Endodermal cell (in vitro differentiated cells): ENCODE results near the gene AK9. TPM values are rescaled to one million over a fixed set of nuclear protein-coding genes. Genes with fewer than 3 reads are reported as not detected.

Experiments used
- DNase-seq: peaks from one replicate; pipeline ENCODE4 v3.0.0-alpha.2; 2017
- H3K27ac ChIP-seq: 2 replicates; pipeline ENCODE4 v1.5.1; 2013; ENCODE audit warnings: mild to moderate bottlenecking, low read depth, low read length, moderate library complexity
- H3K27me3 ChIP-seq: 2 replicates; pipeline ENCODE4 v1.6.1; 2013; ENCODE audit warnings: mild to moderate bottlenecking, low read length, moderate library complexity; ENCODE audit not compliant: insufficient read depth, control insufficient read depth, poor library complexity, severe bottlenecking
- H3K36me3 ChIP-seq: 2 replicates; pipeline ENCODE4 v1.7.0; 2013; ENCODE audit warnings: mild to moderate bottlenecking, low read length, moderate library complexity; ENCODE audit not compliant: control insufficient read depth, insufficient read depth
- H3K4me1 ChIP-seq: one replicate; pipeline ENCODE4 v1.7.0; 2013; ENCODE audit warnings: low read length; ENCODE audit not compliant: control insufficient read depth, insufficient read depth
- H3K4me3 ChIP-seq: 2 replicates; pipeline ENCODE4 v1.5.1; 2013; ENCODE audit warnings: mild to moderate bottlenecking, low read length, moderate library complexity
- H3K9ac ChIP-seq: 2 replicates; pipeline ENCODE4 v1.6.1; 2013; ENCODE audit warnings: mild to moderate bottlenecking, low read length, moderate library complexity; ENCODE audit not compliant: poor library complexity, severe bottlenecking; ENCODE audit errors: extremely low read depth
- H3K9me3 ChIP-seq: 2 replicates; pipeline ENCODE4 v1.6.1; 2013; ENCODE audit warnings: mild to moderate bottlenecking, low read length, moderate library complexity; ENCODE audit not compliant: control insufficient read depth
- H3K27ac Mint-ChIP-seq: 2 replicates; pipeline ENCODE4 v1.8.0; 2020; ENCODE audit warnings: mixed read lengths
- H3K27me3 Mint-ChIP-seq: 2 replicates; pipeline ENCODE4 v1.8.0; 2021; ENCODE audit warnings: mild to moderate bottlenecking, mixed read lengths; ENCODE audit not compliant: insufficient read depth
- H3K36me3 Mint-ChIP-seq: 2 replicates; pipeline ENCODE4 v1.8.0; 2020; ENCODE audit warnings: low read depth, mixed read lengths
- H3K4me1 Mint-ChIP-seq: 2 replicates; pipeline ENCODE4 v1.8.0; 2020; ENCODE audit warnings: mixed read lengths
- H3K4me3 Mint-ChIP-seq: 2 replicates; pipeline ENCODE4 v1.8.0; 2020; ENCODE audit warnings: mild to moderate bottlenecking, moderate library complexity, mixed read lengths
- H3K9me3 Mint-ChIP-seq: 2 replicates; pipeline ENCODE4 v1.8.0; 2020; ENCODE audit warnings: mild to moderate bottlenecking, mixed read lengths
- WGBS, 2 experiments: methylation state at CpG; one replicate each; pipeline versions ENCODE4 v1.1.5 to v1.1.7; 2013; ENCODE audit warnings: missing lambda C conversion rate in 2 of 2, mixed read lengths in 1 of 2; ENCODE audit not compliant: insufficient coverage in 1 of 2, insufficient read length in 1 of 2; 5-methylcytosine and 5-hydroxymethylcytosine counted together
- total RNA-seq, 2 donors: library from RNA; stranded (reverse); fragmentation: NEBNext Ultra II Directional in 1 of 2; extraction: Animal tissue kit (Norgen Biotek cat#: 25700) in 1 of 2; gene quantifications; 2 replicates in 1 of 2; 3 replicates in 1 of 2; pipeline ENCODE4 v1.2.1, GENCODE V29; 2021
- TF ChIP-seq, protein P1 (sequence below): fragments of 200-600 bp; sonication (generic); conservative IDR thresholded peaks from 2 replicates; pipeline ENCODE4 v1.5.0; 2021; ENCODE audit warnings: antibody characterized with exemption, mild to moderate bottlenecking

AK9 gene
- total RNA-seq, 2 donors from 2014 or later: 1.8 to 2.7 TPM

DNA sequence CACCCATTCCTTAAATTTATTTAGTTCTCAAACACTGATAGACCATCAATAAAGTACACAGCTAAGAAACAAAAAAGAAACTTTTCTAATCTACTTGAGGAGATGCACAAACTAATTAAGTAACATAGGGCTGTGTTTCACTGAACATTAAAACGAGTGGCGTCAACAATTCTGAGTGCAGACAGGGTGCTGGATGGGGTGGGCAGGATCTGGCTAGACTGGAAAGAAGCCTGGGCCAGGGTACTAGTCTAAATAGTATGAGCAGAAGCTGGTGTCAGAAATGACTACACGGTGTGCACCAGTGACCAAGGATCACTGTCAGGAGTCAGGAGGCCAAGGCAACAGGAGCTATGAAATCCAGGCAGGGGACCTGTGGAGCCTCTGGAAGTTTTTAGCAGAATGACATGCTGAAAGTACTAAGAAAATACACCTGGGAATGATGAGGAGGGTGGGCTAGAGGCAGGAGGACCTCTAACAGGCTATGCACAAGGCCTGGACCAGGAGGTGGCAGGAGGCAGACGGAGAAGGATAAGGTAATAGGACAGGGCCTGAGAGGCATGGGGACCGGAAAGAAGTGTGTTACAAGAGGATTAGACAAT, 221.3 kb downstream of the AK9 start:
- Mint-ChIP-seq H3K9me3 (no peaks in the 10 kb centered on the region), H3K4me1 (peaks cover 2% of the 10 kb centered on the region), H3K27me3 (no peaks in the 10 kb centered on the region), H3K27ac (no peak overlapping the region), H3K36me3 (peaks cover 83% of the 10 kb centered on the region), H3K4me3 (no peak overlapping the region)
- Histone ChIP-seq H3K36me3 (peaks cover 85% of the 10 kb centered on the region), H3K9ac (no peak overlapping the region), H3K4me3 (no peak overlapping the region), H3K27me3 (no peaks in the 10 kb centered on the region), H3K4me1 (no peaks in the 10 kb centered on the region), H3K9me3 (peaks cover 6% of the 10 kb centered on the region), H3K27ac (no peak overlapping the region)
- WGBS, 2 experiments: 88 to 92% methylated on average over 5 of the region's 5 CpGs
- DNase-seq: no peak
- TF ChIP-seq, protein P1, sequence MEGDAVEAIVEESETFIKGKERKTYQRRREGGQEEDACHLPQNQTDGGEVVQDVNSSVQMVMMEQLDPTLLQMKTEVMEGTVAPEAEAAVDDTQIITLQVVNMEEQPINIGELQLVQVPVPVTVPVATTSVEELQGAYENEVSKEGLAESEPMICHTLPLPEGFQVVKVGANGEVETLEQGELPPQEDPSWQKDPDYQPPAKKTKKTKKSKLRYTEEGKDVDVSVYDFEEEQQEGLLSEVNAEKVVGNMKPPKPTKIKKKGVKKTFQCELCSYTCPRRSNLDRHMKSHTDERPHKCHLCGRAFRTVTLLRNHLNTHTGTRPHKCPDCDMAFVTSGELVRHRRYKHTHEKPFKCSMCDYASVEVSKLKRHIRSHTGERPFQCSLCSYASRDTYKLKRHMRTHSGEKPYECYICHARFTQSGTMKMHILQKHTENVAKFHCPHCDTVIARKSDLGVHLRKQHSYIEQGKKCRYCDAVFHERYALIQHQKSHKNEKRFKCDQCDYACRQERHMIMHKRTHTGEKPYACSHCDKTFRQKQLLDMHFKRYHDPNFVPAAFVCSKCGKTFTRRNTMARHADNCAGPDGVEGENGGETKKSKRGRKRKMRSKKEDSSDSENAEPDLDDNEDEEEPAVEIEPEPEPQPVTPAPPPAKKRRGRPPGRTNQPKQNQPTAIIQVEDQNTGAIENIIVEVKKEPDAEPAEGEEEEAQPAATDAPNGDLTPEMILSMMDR: no peak

DNA sequence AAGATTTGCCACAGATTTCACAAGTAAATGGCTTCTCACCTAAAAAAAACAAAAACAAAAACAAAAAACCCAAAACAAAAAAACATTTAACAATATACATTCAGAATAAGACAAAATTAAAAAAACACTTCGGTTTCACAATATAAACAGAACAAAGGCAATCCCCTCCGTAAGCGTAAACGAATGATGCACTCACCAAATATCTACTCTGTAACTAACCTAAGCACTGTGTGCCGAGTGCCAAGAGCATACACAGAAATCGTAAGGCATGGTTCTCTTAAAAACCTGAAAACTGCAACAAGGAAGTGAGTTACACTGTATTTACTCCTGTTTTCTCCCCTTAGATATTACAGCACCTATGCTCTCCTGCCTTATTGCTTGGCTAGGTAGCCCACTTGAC, 223.3 kb downstream of the AK9 start:
- DNase-seq: no peak
- no peak overlapping the region for H3K27ac Mint-ChIP-seq
- peaks cover 6% of the 10 kb centered on the region for H3K9me3 ChIP-seq
- no peak overlapping the region for H3K4me3 Mint-ChIP-seq
- H3K36me3 ChIP-seq: peaks cover 74% of the 10 kb centered on the region
- H3K36me3 Mint-ChIP-seq: peaks cover 82% of the 10 kb centered on the region
- H3K27ac ChIP-seq: no peak overlapping the region
- no peaks in the 10 kb centered on the region for H3K27me3 Mint-ChIP-seq
- H3K4me3 ChIP-seq: no peak overlapping the region
- no peaks in the 10 kb centered on the region for H3K27me3 ChIP-seq
- 88 to 97% methylated on average over 1 to 6 of the region's 6 CpGs for WGBS, 2 experiments
- TF ChIP-seq, protein P1: no peak
- peaks cover 2% of the 10 kb centered on the region for H3K4me1 Mint-ChIP-seq
- H3K9me3 Mint-ChIP-seq: no peaks in the 10 kb centered on the region
- no peaks in the 10 kb centered on the region for H3K4me1 ChIP-seq
- H3K9ac ChIP-seq: no peak overlapping the region

DNA sequence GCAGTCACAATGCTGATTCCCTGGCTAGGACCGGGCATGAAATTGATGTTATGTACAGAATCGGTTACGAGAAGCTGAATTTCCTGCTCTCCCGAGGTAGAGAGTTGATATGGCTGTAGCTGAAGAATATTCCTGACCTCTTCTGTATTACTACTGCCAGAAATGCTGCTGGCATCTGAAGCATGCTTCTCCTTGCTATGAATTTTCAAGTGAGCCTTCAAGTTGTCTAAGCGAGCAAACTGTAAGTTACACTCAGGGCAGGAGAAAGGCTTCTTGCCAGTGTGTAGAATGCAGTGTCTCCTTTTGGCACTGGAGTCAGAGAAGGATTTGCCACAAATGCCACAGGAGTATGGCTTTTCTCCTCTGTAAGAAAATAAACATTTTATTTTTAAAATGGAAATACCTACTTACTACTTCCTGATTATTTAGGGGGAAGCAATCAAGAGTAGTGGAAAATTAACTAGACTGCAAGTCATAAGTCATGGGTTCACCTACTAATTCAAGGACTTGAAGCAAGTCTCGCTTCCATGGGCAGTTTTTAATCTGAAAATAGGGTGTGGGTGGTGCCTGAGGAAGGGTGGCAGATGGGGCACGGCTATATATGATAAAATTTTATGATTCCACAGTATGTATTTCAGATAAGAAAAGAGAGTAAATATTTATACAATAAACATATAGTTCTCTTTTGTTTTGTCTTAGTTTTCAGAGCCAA, 224.6 kb downstream of the AK9 start:
- Histone ChIP-seq H3K36me3 (peaks cover 77% of the 10 kb centered on the region), H3K4me3 (no peak overlapping the region), H3K9ac (no peak overlapping the region), H3K27ac (no peak overlapping the region), H3K4me1 (no peaks in the 10 kb centered on the region), H3K27me3 (no peaks in the 10 kb centered on the region), H3K9me3 (peaks cover 7% of the 10 kb centered on the region)
- TF ChIP-seq, protein P1: no peak
- Mint-ChIP-seq H3K4me1 (no peaks in the 10 kb centered on the region), H3K36me3 (peaks cover 82% of the 10 kb centered on the region), H3K9me3 (no peaks in the 10 kb centered on the region), H3K27me3 (peaks cover 10% of the 10 kb centered on the region), H3K27ac (no peak overlapping the region), H3K4me3 (no peak overlapping the region)
- 94 to 100% methylated on average over 1 to 6 of the region's 7 CpGs for WGBS, 2 experiments
- DNase-seq: no peak
